GM12878 (cell line): Measurements from ENCODE around the gene SHISA6.

Experiments
- CBX3 ChIP-seq: fragments of 200-600 bp; sonication (generic); IDR thresholded peaks from 2 replicates; pipeline ENCODE4 v1.6.1; 2016; ENCODE audit warnings: low read depth, borderline replicate concordance
- EZH2 ChIP-seq: IDR thresholded peaks from 2 replicates; pipeline ENCODE4 v1.6.1; 2012; ENCODE audit warnings: low read depth, mild to moderate bottlenecking, control low read depth, inconsistent platforms, low read length, borderline replicate concordance; ENCODE audit not compliant: control insufficient read depth
- JUND ChIP-seq: IDR thresholded peaks from 2 replicates; pipeline ENCODE4 v1.6.1; 2012; ENCODE audit warnings: low read depth, mild to moderate bottlenecking, low read length, improper control_type of control experiment, moderate library complexity
- POLR2AphosphoS5 ChIP-seq: IDR thresholded peaks from 2 replicates; pipeline ENCODE4 v1.6.1; 2011; ENCODE audit warnings: mild to moderate bottlenecking, low read length, inconsistent platforms
- RAD21 ChIP-seq: IDR thresholded peaks from 2 replicates; pipeline ENCODE4 v1.6.1; 2011; ENCODE audit warnings: mild to moderate bottlenecking, low read depth, low read length, moderate library complexity; ENCODE audit not compliant: insufficient read depth
- RCOR1 ChIP-seq: conservative IDR thresholded peaks from 2 replicates; pipeline ENCODE4 v1.6.1; 2012; ENCODE audit warnings: low read depth, low read length, improper control_type of control experiment
- RELA ChIP-seq: fragments of 450-650 bp; IDR thresholded peaks from 2 replicates; pipeline ENCODE4 v1.8.0; 2014; ENCODE audit warnings: borderline replicate concordance; ENCODE audit not compliant: partially characterized antibody
- TBL1XR1 ChIP-seq: IDR thresholded peaks from 2 replicates; pipeline ENCODE4 v1.6.1; 2012; ENCODE audit warnings: low read depth, low read length, improper control_type of control experiment
- TF ChIP-seq, protein P1 (sequence below), 3 experiments: IDR thresholded peaks in 2 of 3; conservative IDR thresholded peaks in 1 of 3; 2 replicates each; pipeline ENCODE4 v1.5.1; 2011; ENCODE audit warnings: low read depth in 3 of 3, low read length in 3 of 3, mild to moderate bottlenecking in 3 of 3, control low read depth in 2 of 3, moderate library complexity in 2 of 3, inconsistent platforms in 1 of 3, mixed read lengths in 1 of 3; ENCODE audit not compliant: control insufficient read depth in 2 of 3, insufficient read depth in 1 of 3; ENCODE audit errors: extremely low read depth in 1 of 3
- TF ChIP-seq, protein P2 (sequence below): IDR thresholded peaks from 2 replicates; pipeline ENCODE4 v1.6.1; 2012; ENCODE audit warnings: low read depth, low read length, improper control_type of control experiment

DNA sequence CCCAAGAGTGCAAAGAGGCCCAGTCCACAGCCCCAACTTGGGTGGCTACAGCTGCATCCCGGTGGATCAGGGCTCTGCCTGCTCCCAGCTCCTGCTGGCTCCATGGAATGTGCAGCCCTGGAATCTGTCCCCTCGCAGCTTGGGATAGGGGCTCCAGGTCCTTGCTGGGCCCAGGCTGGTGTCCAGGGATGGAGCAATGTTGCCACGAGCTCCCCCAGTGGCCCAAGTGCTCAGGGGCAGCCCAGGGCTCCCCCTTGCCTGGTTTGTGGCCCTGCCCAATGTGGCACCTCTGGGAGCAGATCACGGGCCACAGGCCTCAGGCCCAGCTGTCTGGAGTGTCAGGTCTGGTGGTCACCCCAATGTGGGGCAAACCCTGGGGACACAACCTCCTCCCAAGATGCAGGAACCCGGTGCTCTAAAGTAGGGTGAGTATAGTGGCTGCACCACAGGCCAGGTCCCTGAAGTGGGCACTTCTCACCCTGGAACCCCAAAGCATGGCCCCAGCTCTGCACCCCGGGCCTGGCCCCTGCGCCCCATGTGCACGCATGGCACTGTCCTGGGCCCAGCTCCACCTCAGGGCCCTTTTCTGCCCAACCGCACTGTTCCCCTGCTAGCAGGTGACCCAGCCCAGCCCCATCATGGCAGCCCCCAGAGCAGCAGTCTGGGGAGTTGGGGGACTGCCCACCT is 342.4 kb downstream of the SHISA6 start:
- TF ChIP-seq JUND (no peak), CBX3 (no peak), EZH2 (no peak), RAD21 (no peak), POLR2AphosphoS5 (no peak), TBL1XR1 (no peak), RCOR1 (no peak), RELA (no peak)
- TF ChIP-seq, protein P1, sequence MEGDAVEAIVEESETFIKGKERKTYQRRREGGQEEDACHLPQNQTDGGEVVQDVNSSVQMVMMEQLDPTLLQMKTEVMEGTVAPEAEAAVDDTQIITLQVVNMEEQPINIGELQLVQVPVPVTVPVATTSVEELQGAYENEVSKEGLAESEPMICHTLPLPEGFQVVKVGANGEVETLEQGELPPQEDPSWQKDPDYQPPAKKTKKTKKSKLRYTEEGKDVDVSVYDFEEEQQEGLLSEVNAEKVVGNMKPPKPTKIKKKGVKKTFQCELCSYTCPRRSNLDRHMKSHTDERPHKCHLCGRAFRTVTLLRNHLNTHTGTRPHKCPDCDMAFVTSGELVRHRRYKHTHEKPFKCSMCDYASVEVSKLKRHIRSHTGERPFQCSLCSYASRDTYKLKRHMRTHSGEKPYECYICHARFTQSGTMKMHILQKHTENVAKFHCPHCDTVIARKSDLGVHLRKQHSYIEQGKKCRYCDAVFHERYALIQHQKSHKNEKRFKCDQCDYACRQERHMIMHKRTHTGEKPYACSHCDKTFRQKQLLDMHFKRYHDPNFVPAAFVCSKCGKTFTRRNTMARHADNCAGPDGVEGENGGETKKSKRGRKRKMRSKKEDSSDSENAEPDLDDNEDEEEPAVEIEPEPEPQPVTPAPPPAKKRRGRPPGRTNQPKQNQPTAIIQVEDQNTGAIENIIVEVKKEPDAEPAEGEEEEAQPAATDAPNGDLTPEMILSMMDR (IDR thresholded peaks at IDR 0.05 in 2 of 3, conservative IDR thresholded peaks at IDR 0.05 in 1 of 3; ENCODE audit: control insufficient read depth in 2 of 3, extremely low read depth in 1 of 3, insufficient read depth in 1 of 3, low read depth in 3 of 3, low read length in 3 of 3): no peak
- TF ChIP-seq, protein P2, sequence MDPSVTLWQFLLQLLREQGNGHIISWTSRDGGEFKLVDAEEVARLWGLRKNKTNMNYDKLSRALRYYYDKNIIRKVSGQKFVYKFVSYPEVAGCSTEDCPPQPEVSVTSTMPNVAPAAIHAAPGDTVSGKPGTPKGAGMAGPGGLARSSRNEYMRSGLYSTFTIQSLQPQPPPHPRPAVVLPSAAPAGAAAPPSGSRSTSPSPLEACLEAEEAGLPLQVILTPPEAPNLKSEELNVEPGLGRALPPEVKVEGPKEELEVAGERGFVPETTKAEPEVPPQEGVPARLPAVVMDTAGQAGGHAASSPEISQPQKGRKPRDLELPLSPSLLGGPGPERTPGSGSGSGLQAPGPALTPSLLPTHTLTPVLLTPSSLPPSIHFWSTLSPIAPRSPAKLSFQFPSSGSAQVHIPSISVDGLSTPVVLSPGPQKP: no peak
